Esophagus squamous epithelium (tissue), 4 donors: ENCODE results near the gene ETS1.

Experiments
- CTCF ChIP-seq, 6 experiments: fragments of 450-650 bp in 4 of 6; fragments of 200-600 bp in 2 of 6; sonication (generic) in 2 of 6; IDR thresholded peaks; one replicate each; pipeline ENCODE4 v1.5.1; 2016 to 2019; ENCODE audit warnings: antibody characterized with exemption in 6 of 6, mild to moderate bottlenecking in 4 of 6, moderate library complexity in 4 of 6
- POLR2A ChIP-seq, 4 donors: fragments of 450-650 bp; IDR thresholded peaks; one replicate each; pipeline ENCODE4 v1.6.1; 2017; ENCODE audit warnings: antibody characterized with exemption in 4 of 4, mild to moderate bottlenecking in 4 of 4, moderate library complexity in 3 of 4

- TF ChIP-seq CTCF (IDR thresholded peaks at IDR 0.05) (no peak), POLR2A (IDR thresholded peaks at IDR 0.05) (no peak)
Observed at GRCh38 chr11:128505449-128506065, 81.8 kb downstream of the ETS1 start.
